NCI-H524 treated with DMSO at 0.1 percent for 48 hours (cell line): ENCODE data around the gene GAB2.

ENCODE experiments used
- DNase-seq: peaks from one replicate; lab custom pipeline; 2025; lab: John Stamatoyannopoulos, UW

GAB2 gene

DNA sequence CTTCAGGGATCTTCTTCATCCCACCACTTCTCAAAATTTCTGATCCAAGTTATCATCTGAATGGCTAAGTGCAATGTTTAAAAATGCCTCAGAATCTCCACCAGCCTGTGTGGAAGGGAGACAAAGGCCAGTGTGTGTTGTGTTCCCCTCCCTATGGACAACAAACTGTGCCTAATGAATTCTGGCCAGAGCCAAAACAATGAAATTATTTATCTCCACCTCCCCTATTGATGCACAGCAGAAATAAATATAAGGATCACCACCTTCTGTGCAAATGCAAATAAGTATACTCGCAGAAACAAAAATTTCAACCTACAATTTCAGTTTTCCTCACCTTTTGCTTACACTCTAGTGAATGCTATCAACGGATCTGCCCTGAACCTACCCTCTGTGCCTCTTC, 75.8 kb downstream of the GAB2 start:
- DNase-seq = no peak

- DNase-seq = no peak
Measured at GRCh38 chr11:78340530-78340929, 77.1 kb downstream of the GAB2 start.

DNA sequence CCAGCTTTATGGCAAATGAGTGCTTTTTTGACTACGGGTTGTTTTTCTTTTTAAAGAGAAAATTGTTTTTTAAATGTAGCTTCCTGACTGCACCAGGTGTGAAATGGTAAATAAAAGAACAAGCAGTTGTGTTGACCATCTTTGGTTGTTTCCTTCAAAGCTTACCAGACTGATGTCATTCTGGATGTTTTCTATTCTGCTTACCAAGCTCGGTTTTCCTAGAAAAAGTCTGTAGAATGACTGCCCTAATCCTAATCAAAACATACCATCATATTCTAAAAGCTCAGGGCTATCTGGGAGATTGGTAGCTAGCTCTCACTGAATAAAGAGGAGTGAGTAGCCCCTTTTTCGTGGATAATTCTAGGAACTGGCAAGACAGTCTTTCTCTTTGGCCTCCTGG, 77.7 kb downstream of the GAB2 start:
- DNase-seq = no peak

- DNase-seq = no peak
Measured at GRCh38 chr11:78339483-78339882, 78.1 kb downstream of the GAB2 start.

DNA sequence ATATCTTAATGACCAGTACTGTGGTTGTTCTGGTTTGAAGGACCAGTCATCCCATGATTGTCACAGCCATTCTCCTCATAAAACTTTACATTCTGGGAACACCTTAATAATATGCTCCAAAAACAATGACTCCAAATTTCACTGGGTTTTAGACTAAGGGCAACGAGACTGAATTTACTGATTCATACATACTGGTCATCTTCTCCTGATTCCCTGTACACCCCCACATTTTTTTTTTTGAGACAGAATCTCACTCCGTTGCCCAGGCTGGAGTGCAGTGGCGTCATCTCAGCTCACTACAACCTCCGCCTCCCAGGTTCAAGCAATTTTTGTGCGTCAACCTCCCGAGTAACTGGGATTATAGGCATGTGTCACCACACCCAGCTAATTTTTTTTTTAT, 78.9 kb downstream of the GAB2 start:
- no peak for DNase-seq

DNA sequence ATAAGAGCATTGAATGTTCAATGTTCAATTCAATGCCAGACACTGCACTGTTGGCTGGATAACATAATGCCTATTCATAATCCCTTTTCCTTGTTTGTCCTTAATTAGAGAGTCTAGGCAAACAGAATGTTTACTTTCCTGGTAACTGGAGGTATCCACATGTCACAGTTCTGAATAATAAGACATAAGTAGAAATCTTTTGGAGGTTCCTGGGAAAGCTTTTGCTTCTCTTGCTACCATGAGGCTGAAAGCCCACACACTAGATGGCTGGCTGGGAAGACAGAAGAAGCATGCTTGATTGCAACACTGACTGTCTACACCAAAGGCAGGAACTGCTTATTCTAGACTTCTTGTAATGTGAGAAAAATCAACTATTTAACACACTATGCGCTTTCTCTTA, 79.5 kb downstream of the GAB2 start:
- DNase-seq = no peak

- no peak for DNase-seq
Measured at GRCh38 chr11:78337554-78337924, 80.1 kb downstream of the GAB2 start.

DNA sequence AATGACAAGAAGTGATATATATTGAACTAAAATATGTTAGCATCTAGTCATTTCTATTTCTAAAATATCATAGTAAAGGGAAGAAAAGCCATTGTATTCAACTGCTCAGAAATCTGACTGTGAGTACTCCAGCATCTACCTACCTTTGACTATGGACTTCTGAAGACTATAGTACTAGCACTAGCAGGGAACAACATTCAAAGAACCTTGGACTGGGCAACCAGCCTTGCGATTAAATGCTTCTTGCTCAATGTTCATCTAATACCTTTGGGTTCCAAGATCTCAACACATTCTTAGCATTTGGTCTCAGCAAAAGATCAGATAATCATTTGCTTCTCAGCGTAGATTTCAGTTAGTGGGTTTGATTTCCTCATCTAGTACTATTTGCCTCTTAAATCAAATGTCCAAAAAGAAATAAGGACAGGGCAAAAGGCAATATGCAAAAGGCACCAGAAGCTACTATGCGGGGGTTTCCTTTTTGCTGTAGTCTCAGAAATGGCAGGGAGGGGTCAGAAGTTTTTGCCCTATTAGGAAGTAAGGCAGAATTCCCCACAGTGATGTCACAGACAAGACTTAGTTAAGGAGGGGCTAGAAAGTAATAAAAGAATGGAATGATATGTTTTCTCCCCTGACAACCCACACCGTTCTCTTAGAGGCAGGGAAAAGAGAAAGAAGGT, 80.6 kb downstream of the GAB2 start:
- no peak for DNase-seq

DNA sequence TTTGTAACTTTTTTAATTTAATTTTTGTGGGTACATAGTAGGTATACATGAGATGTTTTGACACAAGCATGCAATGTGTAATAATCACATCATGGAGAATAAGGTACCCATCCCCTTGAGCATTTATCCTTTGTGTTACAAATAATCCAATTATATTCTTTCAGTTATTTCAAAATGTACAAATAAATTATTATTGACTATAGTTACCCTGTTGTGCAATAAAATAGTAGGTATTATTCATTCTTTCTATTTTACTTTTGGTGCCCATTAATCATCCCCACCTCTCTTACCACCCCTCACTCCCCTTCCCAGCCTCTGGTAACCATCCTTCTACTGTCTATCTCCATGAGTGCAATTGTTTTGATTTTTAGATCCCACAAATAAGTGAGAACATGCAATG, 83.5 kb downstream of the GAB2 start:
- DNase-seq = no peak

DNA sequence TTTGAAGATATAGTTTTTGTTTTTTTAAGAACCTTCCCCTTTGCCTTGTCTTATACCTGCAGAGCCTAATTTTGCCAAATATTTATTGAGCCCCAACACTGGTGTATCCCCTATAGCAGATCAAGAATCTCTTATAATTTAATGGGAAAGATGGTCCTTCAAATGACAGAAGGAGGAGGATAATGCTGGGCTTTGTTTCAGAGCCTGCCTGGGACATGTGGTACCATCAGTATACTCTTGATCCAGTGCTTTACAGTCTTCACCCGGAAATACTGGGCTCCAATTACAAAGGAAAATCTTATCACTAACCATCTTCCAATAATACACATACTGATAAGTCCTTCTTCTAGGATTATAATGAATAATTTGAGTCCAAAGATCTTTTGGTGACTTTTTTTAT, 84.7 kb downstream of the GAB2 start:
- no peak for DNase-seq

DNA sequence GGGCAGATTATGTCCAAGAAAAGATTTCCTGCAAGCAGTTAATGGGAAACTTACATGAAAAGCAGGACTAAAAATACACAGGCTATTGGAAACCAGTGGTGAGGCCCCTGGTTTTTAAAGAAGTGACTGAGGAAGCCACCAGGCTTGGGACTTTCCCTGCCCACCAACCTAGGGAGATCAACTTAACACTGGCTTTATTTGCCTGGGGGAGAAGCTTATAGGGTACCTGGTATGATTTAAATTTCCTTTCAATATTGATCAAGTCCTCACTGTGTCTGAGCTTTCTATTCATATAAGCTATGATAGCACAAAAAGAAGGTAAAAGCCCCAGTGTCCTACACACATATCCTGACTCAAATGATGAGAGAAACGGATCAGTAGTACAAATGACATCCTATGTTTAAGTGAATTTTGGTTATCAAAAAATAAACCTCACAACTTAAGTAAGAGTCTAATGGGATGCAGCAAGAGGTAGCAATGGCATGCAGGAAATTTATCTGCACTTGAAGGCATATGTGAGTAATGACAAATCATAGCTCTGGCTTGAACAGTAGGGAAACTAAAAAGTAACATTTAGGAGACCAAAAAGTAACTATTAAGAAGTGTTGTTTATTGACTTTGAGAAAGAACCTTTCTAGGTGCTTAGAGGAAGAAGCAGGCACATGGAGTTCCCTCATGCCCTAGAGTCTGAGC, 85.3 kb downstream of the GAB2 start:
- DNase-seq = no peak

DNA sequence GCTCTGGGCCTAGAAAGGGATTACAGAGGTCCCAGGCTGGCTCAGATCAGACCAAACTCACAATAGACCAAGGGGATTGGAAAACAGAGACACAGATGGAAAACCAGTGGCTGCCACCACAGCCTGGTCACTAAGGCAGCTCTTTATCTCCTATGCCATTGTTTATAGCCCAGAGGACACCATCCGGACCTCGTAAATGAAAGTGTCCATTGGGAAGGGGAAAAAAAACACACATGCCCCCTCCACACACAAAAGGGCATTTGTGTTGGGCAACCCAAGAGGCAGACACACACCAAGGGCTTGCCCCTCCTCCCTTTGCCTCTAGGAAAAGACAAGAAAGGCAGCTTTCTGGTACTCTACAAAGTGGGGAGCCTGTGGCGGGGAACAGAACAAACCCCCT, 85.9 kb downstream of the GAB2 start:
- no peak for DNase-seq

GRCh38 chr11:78330361-78330760, 87.3 kb downstream of the GAB2 start:
- no peak for DNase-seq

GRCh38 chr11:78327945-78328344, 89.7 kb downstream of the GAB2 start:
- no peak for DNase-seq

GRCh38 chr11:78325274-78325781, 92.3 kb downstream of the GAB2 start:
- no peak for DNase-seq

DNA sequence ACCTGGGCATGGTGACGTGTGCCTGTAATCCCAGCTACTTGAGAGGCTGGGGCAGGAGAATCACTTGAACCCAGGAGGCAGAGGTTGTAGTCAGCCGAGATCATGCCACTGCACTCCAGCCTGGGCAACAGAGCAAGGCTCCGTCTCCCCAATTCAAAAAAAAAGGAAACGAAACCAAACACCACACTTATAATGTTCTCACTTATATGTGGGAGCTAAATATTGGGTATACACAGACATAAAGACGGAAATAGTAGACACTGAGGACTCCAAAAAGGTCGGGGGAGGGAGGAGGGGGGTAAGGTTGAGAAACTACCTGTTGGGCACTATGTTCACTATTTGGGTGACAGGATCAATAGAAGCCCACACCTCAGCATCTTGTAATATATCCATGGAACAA, 94.3 kb downstream of the GAB2 start:
- no peak for DNase-seq

DNA sequence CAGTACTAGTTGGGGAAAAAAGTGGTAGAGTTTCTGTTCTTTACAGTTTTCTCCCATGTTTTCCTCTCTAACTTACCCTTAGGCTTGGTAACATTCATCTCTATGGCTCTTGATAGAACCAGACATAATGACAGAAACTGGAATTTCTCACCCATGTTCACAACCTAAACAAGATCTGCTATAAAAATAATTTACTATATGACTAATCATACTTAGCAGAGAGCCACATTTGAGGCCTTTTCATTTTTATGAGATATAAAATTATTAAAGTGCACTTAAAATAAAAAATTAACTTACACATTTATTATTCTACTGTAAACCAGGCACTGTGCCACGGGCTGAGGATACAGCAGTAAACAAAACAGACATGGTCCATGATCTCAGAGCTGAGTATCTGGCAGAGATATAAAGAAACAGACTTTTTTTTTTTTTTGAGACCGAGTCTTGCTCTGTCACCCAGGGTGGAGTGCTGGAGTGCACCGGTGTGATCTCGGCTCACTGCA, 98.1 kb downstream of the GAB2 start:
- no peak for DNase-seq

DNA sequence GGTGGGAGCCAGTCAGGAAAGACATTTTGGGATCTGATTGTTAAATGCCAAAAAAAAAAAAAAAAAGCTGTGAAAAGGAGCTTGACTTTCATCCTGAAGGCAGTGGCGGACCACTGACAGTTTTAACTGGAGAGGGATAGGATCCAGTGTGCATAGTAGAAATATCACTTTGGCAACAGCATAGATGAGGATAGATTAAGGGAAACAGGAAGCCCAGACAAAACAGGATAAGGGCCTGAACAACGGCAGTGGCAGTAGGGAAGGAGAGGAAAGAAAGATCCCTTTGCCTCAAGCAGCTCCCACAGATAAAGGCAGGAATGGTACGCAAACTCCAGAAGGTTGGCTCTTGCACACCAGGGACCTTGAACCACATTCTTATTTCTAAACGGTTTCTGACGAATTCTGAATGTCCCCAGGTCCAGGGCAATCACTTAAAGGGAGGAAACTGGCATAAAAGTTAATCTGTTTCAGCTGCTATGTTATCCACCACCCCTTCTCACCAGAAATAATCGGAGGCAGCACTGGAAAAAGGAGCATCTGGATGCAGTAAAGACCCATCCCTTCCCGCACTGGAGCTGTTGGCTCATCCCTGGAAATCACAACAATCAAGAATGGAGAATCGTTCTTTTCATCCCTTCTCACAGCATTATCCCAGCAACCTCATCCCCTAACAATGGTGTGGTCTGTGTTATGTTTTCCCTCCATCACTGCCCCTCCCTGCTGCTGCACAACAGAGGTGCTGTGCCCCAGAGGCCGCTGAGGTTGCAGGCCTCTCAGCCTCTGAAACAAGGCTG, 99.1 kb downstream of the GAB2 start:
- DNase-seq = no peak

GRCh38 chr11:78315724-78316123, 101.9 kb downstream of the GAB2 start:
- no peak for DNase-seq

- no peak for DNase-seq
Measured at GRCh38 chr11:78314762-78315161, 102.9 kb downstream of the GAB2 start.

- DNase-seq = no peak
Measured at GRCh38 chr11:78313898-78314297, 103.7 kb downstream of the GAB2 start.

- DNase-seq = no peak
Measured at GRCh38 chr11:78313181-78313795, 104.3 kb downstream of the GAB2 start.
